ENCODE data around the gene KCNQ1OT1.

DNA sequence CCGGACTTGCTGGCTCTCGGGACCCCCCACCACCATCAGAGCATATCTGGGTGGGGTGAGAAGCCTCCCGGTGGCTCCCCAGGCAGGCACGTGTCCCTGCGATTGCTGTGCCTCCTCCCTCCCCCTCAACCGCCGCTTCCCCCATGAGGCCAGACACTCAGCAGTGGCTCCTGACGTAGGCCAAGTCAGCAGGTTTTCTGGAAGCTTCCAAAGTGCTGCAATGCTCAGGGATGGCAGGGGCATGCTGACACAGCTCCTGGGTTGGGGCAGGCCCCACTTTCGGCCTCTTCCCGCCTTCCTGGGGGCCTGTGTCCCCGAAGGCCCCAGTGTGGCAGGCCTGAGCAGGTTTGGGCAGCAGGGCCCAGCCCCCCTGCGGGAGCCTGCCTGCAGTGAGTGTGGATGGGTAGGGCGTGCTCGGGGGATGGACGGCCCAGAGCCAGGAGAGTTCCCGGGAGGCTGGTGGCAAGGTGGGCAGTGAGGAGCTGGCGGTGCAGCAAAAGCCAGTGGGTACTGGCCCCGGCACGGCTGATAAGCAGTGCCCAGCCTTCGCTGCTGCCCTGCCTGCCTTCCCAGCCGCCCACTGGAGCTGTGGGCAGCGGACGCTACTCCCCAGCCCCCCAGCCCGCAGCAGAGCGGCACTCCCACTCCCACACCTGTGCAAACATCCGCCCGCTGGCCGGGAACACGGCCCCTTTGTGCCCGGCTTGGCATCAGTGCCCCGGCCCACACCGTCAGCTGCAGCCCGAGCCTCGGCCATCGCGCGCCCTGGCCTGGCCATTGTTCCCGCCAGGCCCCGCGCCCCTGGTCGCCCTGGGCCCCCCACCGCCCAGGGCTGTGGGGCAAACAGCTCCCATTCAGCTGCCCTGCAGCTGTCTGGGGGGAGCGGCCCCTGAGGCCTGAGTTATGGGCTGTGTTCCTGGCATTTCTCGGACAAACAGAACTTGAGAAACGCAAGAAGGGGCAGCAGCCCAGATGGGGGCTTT is 125.0 kb downstream of the KCNQ1OT1 start:
- no peak for TF ChIP-seq POLR2A (IDR thresholded peaks at IDR 0.05)
- TF ChIP-seq, protein P1, sequence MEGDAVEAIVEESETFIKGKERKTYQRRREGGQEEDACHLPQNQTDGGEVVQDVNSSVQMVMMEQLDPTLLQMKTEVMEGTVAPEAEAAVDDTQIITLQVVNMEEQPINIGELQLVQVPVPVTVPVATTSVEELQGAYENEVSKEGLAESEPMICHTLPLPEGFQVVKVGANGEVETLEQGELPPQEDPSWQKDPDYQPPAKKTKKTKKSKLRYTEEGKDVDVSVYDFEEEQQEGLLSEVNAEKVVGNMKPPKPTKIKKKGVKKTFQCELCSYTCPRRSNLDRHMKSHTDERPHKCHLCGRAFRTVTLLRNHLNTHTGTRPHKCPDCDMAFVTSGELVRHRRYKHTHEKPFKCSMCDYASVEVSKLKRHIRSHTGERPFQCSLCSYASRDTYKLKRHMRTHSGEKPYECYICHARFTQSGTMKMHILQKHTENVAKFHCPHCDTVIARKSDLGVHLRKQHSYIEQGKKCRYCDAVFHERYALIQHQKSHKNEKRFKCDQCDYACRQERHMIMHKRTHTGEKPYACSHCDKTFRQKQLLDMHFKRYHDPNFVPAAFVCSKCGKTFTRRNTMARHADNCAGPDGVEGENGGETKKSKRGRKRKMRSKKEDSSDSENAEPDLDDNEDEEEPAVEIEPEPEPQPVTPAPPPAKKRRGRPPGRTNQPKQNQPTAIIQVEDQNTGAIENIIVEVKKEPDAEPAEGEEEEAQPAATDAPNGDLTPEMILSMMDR (IDR thresholded peaks at IDR 0.05) = no peak

All from esophagus squamous epithelium (tissue), 4 donors.